ENCODE measurements around the gene TRHDE.

DNA sequence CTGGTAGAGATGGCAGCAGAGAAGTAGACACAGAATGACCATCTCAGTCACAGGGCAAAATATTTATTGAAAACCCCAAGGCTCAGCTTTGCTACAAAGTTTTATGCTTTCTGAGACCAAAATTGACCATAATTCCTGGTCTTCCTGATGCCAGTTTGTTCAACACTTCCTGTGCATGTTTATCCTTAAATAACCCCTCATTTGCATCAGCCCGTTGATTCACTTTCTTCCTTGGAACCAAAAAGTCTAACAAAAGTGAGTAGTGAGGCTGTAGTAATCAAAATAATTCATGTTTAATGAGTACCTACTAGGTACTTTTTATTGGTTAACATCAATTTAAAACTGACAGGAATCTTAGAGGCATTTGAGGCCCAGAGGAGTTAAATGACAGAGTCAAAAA lies 51.7 kb downstream of the TRHDE start:
- TF ChIP-seq, protein P1, sequence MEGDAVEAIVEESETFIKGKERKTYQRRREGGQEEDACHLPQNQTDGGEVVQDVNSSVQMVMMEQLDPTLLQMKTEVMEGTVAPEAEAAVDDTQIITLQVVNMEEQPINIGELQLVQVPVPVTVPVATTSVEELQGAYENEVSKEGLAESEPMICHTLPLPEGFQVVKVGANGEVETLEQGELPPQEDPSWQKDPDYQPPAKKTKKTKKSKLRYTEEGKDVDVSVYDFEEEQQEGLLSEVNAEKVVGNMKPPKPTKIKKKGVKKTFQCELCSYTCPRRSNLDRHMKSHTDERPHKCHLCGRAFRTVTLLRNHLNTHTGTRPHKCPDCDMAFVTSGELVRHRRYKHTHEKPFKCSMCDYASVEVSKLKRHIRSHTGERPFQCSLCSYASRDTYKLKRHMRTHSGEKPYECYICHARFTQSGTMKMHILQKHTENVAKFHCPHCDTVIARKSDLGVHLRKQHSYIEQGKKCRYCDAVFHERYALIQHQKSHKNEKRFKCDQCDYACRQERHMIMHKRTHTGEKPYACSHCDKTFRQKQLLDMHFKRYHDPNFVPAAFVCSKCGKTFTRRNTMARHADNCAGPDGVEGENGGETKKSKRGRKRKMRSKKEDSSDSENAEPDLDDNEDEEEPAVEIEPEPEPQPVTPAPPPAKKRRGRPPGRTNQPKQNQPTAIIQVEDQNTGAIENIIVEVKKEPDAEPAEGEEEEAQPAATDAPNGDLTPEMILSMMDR (IDR thresholded peaks at IDR 0.05), result no peak
- no peak for TF ChIP-seq POLR2AphosphoS5 (IDR thresholded peaks at IDR 0.05)

All from sigmoid colon (tissue), 4 donors.